HCT116 (cell line): ENCODE results near the gene AHI1. TPM values are rescaled to one million over a fixed set of nuclear protein-coding genes. Genes with fewer than 3 reads are reported as not detected.

Experiments used
- ATAC-seq: fragments of 200-7000 bp; cut with Tn5 transposase; 2 replicates; pipeline ENCODE4 v1.9.1; 2020; ENCODE audit warnings: mild to moderate bottlenecking, moderate library complexity
- BruUV-seq: library from RNA; stranded (reverse); fragments of 400-500 nt; replicated peaks from 2 replicates; lab custom pipeline; 2021; lab: Mats Ljungman, UMichigan
- CTCF ChIA-PET: fragments of 300-600 bp; sonication (Branson Sonifier 250); formaldehyde crosslinking; loops from one replicate; lab custom pipeline; 2021; ENCODE audit warnings: antibody characterized with exemption; lab: Charles Lee
- POLR2A ChIA-PET: fragments of 300-600, 350-600 bp; sonication (Branson Sonifier 250); formaldehyde crosslinking; loops from one replicate; lab custom pipeline; 2021; ENCODE audit warnings: antibody characterized with exemption; lab: Charles Lee
- RAD21 ChIA-PET, 2 experiments: fragments of 300-600 bp; sonication (Branson Sonifier 250); formaldehyde crosslinking; loops; one replicate each; lab custom pipeline; 2023; ENCODE audit warnings: low total read pairs in 2 of 2; ENCODE audit not compliant: uncharacterized antibody in 2 of 2, unreplicated experiment in 2 of 2, low non-redundant PET in 1 of 2; lab: Charles Lee
- DNase-seq: peaks from one replicate; pipeline ENCODE4 v3.0.0-alpha.2; 2010; ENCODE audit warnings: low read depth, low spot score
- H2AFZ ChIP-seq: fragments of 200-600 bp; shearing (Covaris generic), sonication (generic); 2 replicates; pipeline ENCODE4 v1.6.1; 2017; ENCODE audit warnings: low read depth, mixed run types, mixed read lengths, antibody characterized with exemption, low read length; ENCODE audit not compliant: poor library complexity, severe bottlenecking
- H3K27ac ChIP-seq: 2 replicates; pipeline ENCODE4 v1.5.1; 2012; ENCODE audit warnings: low read depth, low read length
- H3K27me3 ChIP-seq: fragments of 200-600 bp; sonication (generic); 2 replicates; pipeline ENCODE4 v1.6.1; 2016; ENCODE audit warnings: mixed run types, low read length, mixed read lengths; ENCODE audit not compliant: insufficient read depth
- H3K36me3 ChIP-seq, 2 experiments: fragments of 200-500 bp in 1 of 2; fragments of 200-600 bp in 1 of 2; sonication (Bioruptor generic) in 1 of 2; sonication (generic) in 1 of 2; 2 replicates each; pipeline versions ENCODE4 v1.5.1 to v1.6.1; 2014 to 2016; ENCODE audit warnings: low read length in 2 of 2, inconsistent platforms in 1 of 2, mixed read lengths in 1 of 2, mixed run types in 1 of 2; ENCODE audit not compliant: insufficient read depth in 2 of 2, control insufficient read depth in 1 of 2
- H3K4me1 ChIP-seq, 2 experiments: fragments of 200-600 bp in 1 of 2; sonication (generic) in 1 of 2; 2 replicates each; pipeline versions ENCODE4 v1.5.1 to v1.6.1; 2012 to 2017; ENCODE audit warnings: low read length in 2 of 2, inconsistent platforms in 1 of 2, mild to moderate bottlenecking in 1 of 2, mixed read lengths in 1 of 2, mixed run types in 1 of 2, moderate library complexity in 1 of 2; ENCODE audit not compliant: insufficient read depth in 2 of 2, control insufficient read depth in 1 of 2
- H3K4me2 ChIP-seq: fragments of 200-600 bp; sonication (generic); 2 replicates; pipeline ENCODE4 v1.6.1; 2017; ENCODE audit warnings: mixed run types, low read length, mixed read lengths
- H3K4me3 ChIP-seq, 2 experiments: fragments of 200-600 bp in 1 of 2; sonication (generic) in 1 of 2; replicated peaks in 1 of 2; 2 replicates each; pipeline ENCODE4 v1.5.1; 2011 to 2016; ENCODE audit warnings: low read length in 2 of 2, control low read depth in 1 of 2, low read depth in 1 of 2, mild to moderate bottlenecking in 1 of 2, mixed read lengths in 1 of 2, mixed run types in 1 of 2
- H3K79me2 ChIP-seq: fragments of 200-600 bp; sonication (generic); 2 replicates; pipeline ENCODE4 v1.6.1; 2017; ENCODE audit warnings: mild to moderate bottlenecking, mixed run types, low read length, moderate library complexity, mixed read lengths; ENCODE audit not compliant: insufficient read depth
- H3K9ac ChIP-seq: fragments of 200-600 bp; sonication (generic); 2 replicates; pipeline ENCODE4 v1.6.1; 2016; ENCODE audit warnings: low read length, mixed read lengths
- H3K9me2 ChIP-seq: fragments of 200-600 bp; sonication (generic), shearing (Covaris generic); 2 replicates; pipeline ENCODE4 v1.6.1; 2017; ENCODE audit warnings: mixed run types, mild to moderate bottlenecking, moderate library complexity; ENCODE audit not compliant: insufficient read depth
- H3K9me3 ChIP-seq, 2 experiments: fragments of 200-500 bp in 1 of 2; fragments of 200-600 bp in 1 of 2; sonication (Bioruptor generic) in 1 of 2; sonication (generic) in 1 of 2; 2 replicates each; pipeline ENCODE4 v1.6.1; 2014 to 2017; ENCODE audit warnings: low read length in 2 of 2, mixed read lengths in 2 of 2, inconsistent platforms in 1 of 2, low read depth in 1 of 2, mild to moderate bottlenecking in 1 of 2, mixed run types in 1 of 2, moderate library complexity in 1 of 2; ENCODE audit not compliant: control insufficient read depth in 1 of 2, insufficient read depth in 1 of 2
- H4K20me1 ChIP-seq: fragments of 200-600 bp; sonication (generic), shearing (Covaris generic); 2 replicates; pipeline ENCODE4 v1.6.1; 2017; ENCODE audit warnings: mixed run types, mild to moderate bottlenecking, moderate library complexity; ENCODE audit not compliant: insufficient read depth
- CBX3 ChIP-seq: IDR thresholded peaks from 2 replicates; pipeline ENCODE4 v1.6.1; 2012; ENCODE audit warnings: low read depth
- CEBPB ChIP-seq: IDR thresholded peaks from 2 replicates; pipeline ENCODE4 v1.6.1; 2012; ENCODE audit warnings: low read depth
- EGR1 ChIP-seq: IDR thresholded peaks from 2 replicates; pipeline ENCODE4 v1.6.1; 2012; ENCODE audit warnings: low read depth
- ELF1 ChIP-seq: IDR thresholded peaks from 2 replicates; pipeline ENCODE4 v1.6.1; 2012; ENCODE audit warnings: low read depth, borderline replicate concordance
- EZH2phosphoT487 ChIP-seq: fragments of 200-600 bp; IDR thresholded peaks from 2 replicates; pipeline ENCODE4 v1.6.1; 2018; ENCODE audit warnings: antibody characterized with exemption, borderline replicate concordance
- FOSL1 ChIP-seq: IDR thresholded peaks from 2 replicates; pipeline ENCODE4 v1.6.1; 2012; ENCODE audit warnings: low read depth
- POLR2A ChIP-seq: IDR thresholded peaks from 2 replicates; pipeline ENCODE4 v1.7.0; 2011; ENCODE audit warnings: borderline replicate concordance; ENCODE audit not compliant: insufficient read depth, insufficient read length; ENCODE audit errors: extremely low read depth
- POLR2AphosphoS5 ChIP-seq: IDR thresholded peaks from 2 replicates; pipeline ENCODE4 v1.6.1; 2011; ENCODE audit warnings: mild to moderate bottlenecking, low read depth, low read length, moderate library complexity
- RAD21 ChIP-seq: IDR thresholded peaks from 2 replicates; pipeline ENCODE4 v1.6.1; 2012; ENCODE audit warnings: low read depth, mild to moderate bottlenecking
- SRF ChIP-seq: IDR thresholded peaks from 2 replicates; pipeline ENCODE4 v1.6.1; 2012; ENCODE audit warnings: low read depth
- TCF7L2 ChIP-seq: IDR thresholded peaks from 2 replicates; pipeline ENCODE4 v1.7.0; 2011; ENCODE audit warnings: borderline replicate concordance, inconsistent platforms; ENCODE audit not compliant: insufficient read depth, insufficient read length; ENCODE audit errors: extremely low read depth
- YY1 ChIP-seq: IDR thresholded peaks from 2 replicates; pipeline ENCODE4 v1.6.1; 2011; ENCODE audit warnings: low read length, low read depth, moderate library complexity, mild to moderate bottlenecking; ENCODE audit not compliant: insufficient replicate concordance; ENCODE audit errors: extremely low read depth
- ZFX ChIP-seq: fragments of 450-650 bp; IDR thresholded peaks from 2 replicates; pipeline ENCODE4 v1.6.1; 2017
- ZNF274 ChIP-seq: fragments of 200-500 bp; sonication (Bioruptor generic); IDR thresholded peaks from 2 replicates; pipeline ENCODE4 v1.6.1; 2014; ENCODE audit warnings: mild to moderate bottlenecking, low read depth, low read length, inconsistent platforms
- intact Hi-C: fragments of 100-400 bp; cut with micrococcal nuclease; formaldehyde crosslinking; loops from 2 replicates; pipeline ENCODE4 v1.10.0; 2022
- total RNA-seq: library from RNA; stranded (reverse); gene quantifications from one replicate; pipeline ENCODE4 v1.2.1, GENCODE V29; 2021; ENCODE audit not compliant: unreplicated experiment
- TF ChIP-seq, protein P1 (sequence below), 3 experiments: fragments of 200-600 bp in 1 of 3; sonication (generic) in 1 of 3; IDR thresholded peaks in 2 of 3; conservative IDR thresholded peaks in 1 of 3; 2 replicates each; pipeline ENCODE4 v1.5.1; 2012 to 2017; ENCODE audit warnings: low read depth in 2 of 3, low read length in 2 of 3, antibody characterized with exemption in 1 of 3, borderline replicate concordance in 1 of 3, control low read depth in 1 of 3, mild to moderate bottlenecking in 1 of 3, mixed read lengths in 1 of 3, mixed run types in 1 of 3, moderate library complexity in 1 of 3; ENCODE audit not compliant: insufficient read depth in 1 of 3
- TF ChIP-seq, protein P2 (sequence below): IDR thresholded peaks from 2 replicates; pipeline ENCODE4 v1.6.1; 2012; ENCODE audit warnings: low read depth

Gene AHI1
- total RNA-seq, 1 experiment from 2014 or later = 29.6 TPM

DNA sequence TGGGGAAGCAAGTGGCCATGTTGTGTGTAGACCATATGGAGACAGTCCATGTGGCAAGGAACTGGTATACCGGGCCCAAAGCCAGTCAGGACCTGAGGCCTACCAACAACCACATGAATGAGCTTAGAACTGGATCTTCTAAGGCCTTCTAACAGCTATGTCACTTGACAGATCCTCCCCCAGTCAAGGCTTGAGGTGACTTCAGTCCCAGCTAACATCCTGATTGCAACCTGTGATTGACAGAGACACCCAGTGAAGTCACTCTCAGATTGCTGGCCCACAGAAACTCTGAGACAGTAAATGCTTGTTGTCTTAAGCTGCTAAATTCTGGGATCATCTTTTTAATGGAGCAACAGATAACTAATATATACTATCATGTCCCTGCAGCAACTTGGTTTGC, 32.9 kb downstream of the AHI1 start:
- BruUV-seq = no TSS peak
- ChIA-PET POLR2A (no interaction called here), CTCF (interaction anchor here (1.4 kb wide), 1 partner anchor 12 kb away, joined by 3 read pairs; no protein-coding TSS in a partner anchor), RAD21 (no interaction called here)
- H3K9ac ChIP-seq = no peak overlapping the region
- no peak overlapping the region for H3K4me3 ChIP-seq
- TF ChIP-seq EZH2phosphoT487 (no peak), ELF1 (no peak), EGR1 (no peak), ZFX (no peak), SRF (no peak), YY1 (no peak), ZNF274 (no peak), POLR2A (no peak)
- no peak overlapping the region for H3K4me2 ChIP-seq
- H3K4me1 ChIP-seq = no peaks in the 10 kb centered on the region
- no peaks in the 10 kb centered on the region for H3K9me2 ChIP-seq
- H4K20me1 ChIP-seq = no peaks in the 10 kb centered on the region
- intact Hi-C loops = no loop called here
- H2AFZ ChIP-seq = no peak overlapping the region
- no peaks in the 10 kb centered on the region for H3K27me3 ChIP-seq
- peaks cover 6 to 13% of the 10 kb centered on the region in 2 experiments; a peak in 3 of 4 replicates for H3K36me3 ChIP-seq
- no peaks in the 10 kb centered on the region for H3K9me3 ChIP-seq
- ATAC-seq (no peak), DNase-seq (no peak)
- H3K79me2 ChIP-seq = 0 out of 2 replicates have a peak, but pooled peaks cover 9% of the 10 kb centered on the region
- H3K27ac ChIP-seq = no peak overlapping the region

DNA sequence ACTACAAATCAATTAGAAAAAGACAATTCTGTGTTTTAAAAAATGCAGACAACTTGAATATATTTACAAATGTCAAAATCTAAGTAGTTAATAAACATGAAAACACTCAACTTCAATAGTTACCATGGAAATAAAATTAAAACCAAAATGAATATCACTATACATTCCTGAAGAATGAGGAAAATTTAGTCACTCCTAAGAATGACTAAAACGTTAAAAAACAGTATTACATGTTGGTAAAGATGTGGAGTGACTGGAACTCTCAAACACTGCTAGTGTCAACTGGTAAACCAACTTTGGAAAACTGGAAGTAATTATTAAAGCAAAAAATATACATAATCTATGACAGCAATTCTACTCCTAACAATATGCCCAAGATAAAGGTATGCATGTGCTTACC, 36.3 kb downstream of the AHI1 start:
- peaks cover 6 to 13% of the 10 kb centered on the region in 2 experiments; a peak in 3 of 4 replicates for H3K36me3 ChIP-seq
- no peaks in the 10 kb centered on the region for H4K20me1 ChIP-seq
- no TSS peak for BruUV-seq
- no peak overlapping the region for H3K9ac ChIP-seq
- no peak overlapping the region for H2AFZ ChIP-seq
- no peaks in the 10 kb centered on the region for H3K9me3 ChIP-seq
- H3K4me1 ChIP-seq = no peaks in the 10 kb centered on the region
- H3K27me3 ChIP-seq = no peaks in the 10 kb centered on the region
- H3K4me3 ChIP-seq = no peak overlapping the region
- ATAC-seq (no peak), DNase-seq (no peak)
- ChIA-PET CTCF (no interaction called here), POLR2A (no interaction called here), RAD21 (no interaction called here)
- H3K27ac ChIP-seq = no peak overlapping the region
- no peaks in the 10 kb centered on the region for H3K79me2 ChIP-seq
- H3K4me2 ChIP-seq = no peak overlapping the region
- intact Hi-C loops = no loop called here
- no peaks in the 10 kb centered on the region for H3K9me2 ChIP-seq
- no peak for TF ChIP-seq YY1
- TF ChIP-seq CBX3 = no peak
- no peak for TF ChIP-seq TCF7L2
- TF ChIP-seq ELF1 = no peak
- TF ChIP-seq SRF = no peak
- no peak for TF ChIP-seq FOSL1
- no peak for TF ChIP-seq ZNF274
- no peak for TF ChIP-seq CEBPB
- no peak for TF ChIP-seq RAD21
- TF ChIP-seq, protein P1, sequence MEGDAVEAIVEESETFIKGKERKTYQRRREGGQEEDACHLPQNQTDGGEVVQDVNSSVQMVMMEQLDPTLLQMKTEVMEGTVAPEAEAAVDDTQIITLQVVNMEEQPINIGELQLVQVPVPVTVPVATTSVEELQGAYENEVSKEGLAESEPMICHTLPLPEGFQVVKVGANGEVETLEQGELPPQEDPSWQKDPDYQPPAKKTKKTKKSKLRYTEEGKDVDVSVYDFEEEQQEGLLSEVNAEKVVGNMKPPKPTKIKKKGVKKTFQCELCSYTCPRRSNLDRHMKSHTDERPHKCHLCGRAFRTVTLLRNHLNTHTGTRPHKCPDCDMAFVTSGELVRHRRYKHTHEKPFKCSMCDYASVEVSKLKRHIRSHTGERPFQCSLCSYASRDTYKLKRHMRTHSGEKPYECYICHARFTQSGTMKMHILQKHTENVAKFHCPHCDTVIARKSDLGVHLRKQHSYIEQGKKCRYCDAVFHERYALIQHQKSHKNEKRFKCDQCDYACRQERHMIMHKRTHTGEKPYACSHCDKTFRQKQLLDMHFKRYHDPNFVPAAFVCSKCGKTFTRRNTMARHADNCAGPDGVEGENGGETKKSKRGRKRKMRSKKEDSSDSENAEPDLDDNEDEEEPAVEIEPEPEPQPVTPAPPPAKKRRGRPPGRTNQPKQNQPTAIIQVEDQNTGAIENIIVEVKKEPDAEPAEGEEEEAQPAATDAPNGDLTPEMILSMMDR (IDR thresholded peaks at IDR 0.05 in 2 of 3, conservative IDR thresholded peaks at IDR 0.05 in 1 of 3; ENCODE audit: borderline replicate concordance in 1 of 3, insufficient read depth in 1 of 3, low read depth in 2 of 3, low read length in 2 of 3) = no peak
- no peak for TF ChIP-seq POLR2AphosphoS5
- TF ChIP-seq, protein P2, sequence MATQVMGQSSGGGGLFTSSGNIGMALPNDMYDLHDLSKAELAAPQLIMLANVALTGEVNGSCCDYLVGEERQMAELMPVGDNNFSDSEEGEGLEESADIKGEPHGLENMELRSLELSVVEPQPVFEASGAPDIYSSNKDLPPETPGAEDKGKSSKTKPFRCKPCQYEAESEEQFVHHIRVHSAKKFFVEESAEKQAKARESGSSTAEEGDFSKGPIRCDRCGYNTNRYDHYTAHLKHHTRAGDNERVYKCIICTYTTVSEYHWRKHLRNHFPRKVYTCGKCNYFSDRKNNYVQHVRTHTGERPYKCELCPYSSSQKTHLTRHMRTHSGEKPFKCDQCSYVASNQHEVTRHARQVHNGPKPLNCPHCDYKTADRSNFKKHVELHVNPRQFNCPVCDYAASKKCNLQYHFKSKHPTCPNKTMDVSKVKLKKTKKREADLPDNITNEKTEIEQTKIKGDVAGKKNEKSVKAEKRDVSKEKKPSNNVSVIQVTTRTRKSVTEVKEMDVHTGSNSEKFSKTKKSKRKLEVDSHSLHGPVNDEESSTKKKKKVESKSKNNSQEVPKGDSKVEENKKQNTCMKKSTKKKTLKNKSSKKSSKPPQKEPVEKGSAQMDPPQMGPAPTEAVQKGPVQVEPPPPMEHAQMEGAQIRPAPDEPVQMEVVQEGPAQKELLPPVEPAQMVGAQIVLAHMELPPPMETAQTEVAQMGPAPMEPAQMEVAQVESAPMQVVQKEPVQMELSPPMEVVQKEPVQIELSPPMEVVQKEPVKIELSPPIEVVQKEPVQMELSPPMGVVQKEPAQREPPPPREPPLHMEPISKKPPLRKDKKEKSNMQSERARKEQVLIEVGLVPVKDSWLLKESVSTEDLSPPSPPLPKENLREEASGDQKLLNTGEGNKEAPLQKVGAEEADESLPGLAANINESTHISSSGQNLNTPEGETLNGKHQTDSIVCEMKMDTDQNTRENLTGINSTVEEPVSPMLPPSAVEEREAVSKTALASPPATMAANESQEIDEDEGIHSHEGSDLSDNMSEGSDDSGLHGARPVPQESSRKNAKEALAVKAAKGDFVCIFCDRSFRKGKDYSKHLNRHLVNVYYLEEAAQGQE = no peak
